HG03378 (cell line): Measurements from ENCODE around the gene EIF5A2.
"Not testable (repeated sequence)": the region's sequence is repeated elsewhere in the genome, so short reads cannot be mapped to it uniquely, and the experiment has no call there.

Source experiments
- ATAC-seq: cut with Tn5 transposase; IDR thresholded peaks from one replicate; pipeline ENCODE4 v1.9.1; 2021; ENCODE audit warnings: mild to moderate bottlenecking, moderate library complexity; ENCODE audit not compliant: unreplicated experiment

Gene EIF5A2

GRCh38 chr3:170908235-170909116 lies at the start of gene EIF5A2:
TSS of gene EIF5A2 (minus strand) at chr3:170908637. CDS start at chr3:170907806, 831 bp downstream.
- ATAC-seq = peak; percentile 79

GRCh38 chr3:170956647-170957046 lies 48.2 kb upstream of the EIF5A2 start:
- ATAC-seq = no peak

- ATAC-seq = no peak
Measured at GRCh38 chr3:170953736-170954135, 45.3 kb upstream of the EIF5A2 start.

GRCh38 chr3:170953229-170953628 lies 44.8 kb upstream of the EIF5A2 start:
- ATAC-seq = no peak

DNA sequence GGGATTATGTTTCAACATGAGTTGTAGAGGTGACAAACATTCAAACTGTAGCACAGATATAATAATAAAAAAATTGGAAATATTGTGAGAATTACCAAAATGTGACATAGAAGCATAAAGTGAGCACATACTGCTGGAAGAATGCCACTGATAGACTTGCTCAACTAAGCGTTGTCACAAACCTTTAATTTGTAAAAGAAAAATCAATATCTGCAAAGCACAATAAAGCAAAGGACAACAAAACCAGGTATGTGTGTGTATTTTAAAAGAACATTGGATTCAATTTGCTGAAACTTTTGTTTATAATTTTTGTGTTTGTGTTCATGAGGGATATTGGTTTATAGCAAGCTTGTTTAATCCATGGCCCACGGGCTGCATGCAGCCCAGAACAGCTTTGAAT lies 40.8 kb upstream of the EIF5A2 start:
- ATAC-seq = no peak

DNA sequence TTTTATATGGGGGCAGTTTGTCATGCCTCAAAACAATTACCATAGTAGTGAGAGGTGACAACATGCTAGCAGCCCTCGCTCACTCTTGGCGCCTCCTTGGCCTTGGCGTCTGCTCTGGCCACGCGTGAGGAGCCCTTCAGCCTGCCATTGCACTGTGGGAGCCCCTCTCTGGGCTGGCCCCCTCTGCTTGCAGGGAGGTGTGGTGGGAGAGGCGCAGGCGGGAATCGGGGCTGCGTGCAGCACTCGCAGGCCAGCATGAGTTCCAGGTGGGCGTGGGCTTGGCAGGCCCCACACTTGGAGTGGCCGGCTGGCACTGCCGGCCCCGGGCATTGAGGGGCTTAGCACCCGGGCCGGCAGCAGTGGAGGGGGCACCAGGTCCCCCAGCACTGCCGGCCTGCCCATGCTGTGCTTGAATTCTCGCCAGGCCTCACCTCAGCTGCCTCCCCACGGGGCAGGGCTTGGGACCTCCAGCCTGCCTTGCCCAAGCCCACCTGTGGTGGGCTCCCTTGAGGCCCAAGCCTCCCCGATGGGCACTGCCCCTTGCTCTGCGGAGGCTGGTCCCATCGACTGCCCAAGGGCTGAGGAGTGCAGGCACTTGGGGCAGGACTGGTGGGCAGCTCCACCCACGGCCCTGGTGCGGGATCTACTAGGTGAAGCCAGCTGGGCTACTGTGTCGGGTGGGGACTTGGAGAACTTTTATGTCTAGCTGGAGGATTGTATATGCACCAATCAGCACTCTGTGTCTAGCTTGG lies 38.8 kb upstream of the EIF5A2 start:
- ATAC-seq = no peak

DNA sequence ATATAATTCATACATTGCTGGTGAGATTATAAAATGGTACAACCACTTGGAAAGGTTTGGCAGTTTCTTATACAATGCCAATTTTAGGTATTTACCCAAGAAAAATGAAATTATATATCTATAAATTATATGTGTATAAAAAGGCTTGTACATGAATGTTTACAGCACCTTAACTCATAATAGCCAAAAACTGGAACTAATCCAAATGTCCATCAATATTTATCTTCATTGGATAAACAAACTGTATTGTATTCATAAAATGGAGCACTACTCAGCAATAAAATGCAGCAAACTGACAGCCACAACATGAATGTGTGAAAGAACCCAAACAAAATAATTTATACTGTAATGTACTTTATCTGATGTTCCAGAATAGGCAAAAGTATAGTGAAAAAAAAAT lies 33.6 kb upstream of the EIF5A2 start:
- no peak for ATAC-seq

- no peak for ATAC-seq
Measured at GRCh38 chr3:170941551-170941950, 33.1 kb upstream of the EIF5A2 start.

DNA sequence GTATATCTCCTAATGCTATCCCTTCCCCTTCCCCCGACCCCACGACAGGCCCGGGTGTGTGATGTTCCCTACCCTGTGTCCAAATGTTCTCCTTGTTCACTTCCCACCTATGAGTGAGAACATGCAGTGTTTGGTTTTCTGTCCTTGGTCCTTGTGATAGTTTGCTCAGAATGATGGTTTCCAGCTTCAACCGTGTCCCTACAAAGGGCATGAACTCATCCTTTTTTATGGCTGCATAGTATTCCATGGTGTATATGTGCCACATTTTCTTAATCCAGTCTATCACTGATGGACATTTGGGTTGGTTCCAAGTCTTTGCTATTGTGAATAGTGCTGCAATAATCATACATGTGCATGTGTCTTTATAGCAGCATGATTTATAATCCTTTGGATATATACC lies 24.6 kb upstream of the EIF5A2 start:
- ATAC-seq = not testable (repeated sequence)

DNA sequence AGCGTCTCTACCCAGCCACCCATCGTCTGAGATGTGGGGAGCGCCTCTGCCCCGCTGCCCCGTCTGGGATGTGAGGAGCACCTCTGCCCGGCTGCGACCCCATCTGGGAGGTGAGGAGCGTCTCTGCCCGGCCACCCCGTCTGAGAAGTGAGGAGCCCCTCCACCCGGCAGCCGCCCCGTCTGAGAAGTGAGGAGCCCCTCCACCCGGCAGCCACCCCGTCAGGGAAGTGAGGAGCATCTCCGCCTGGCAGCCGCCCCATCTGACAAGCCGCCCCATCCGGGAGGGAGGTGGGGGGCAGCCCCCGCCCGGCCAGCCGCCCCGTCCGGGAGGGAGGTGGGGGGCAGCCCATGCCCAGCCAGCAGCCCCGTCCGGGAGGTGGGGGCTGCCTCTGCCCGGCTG lies 15.1 kb upstream of the EIF5A2 start:
- ATAC-seq = not testable (repeated sequence)

DNA sequence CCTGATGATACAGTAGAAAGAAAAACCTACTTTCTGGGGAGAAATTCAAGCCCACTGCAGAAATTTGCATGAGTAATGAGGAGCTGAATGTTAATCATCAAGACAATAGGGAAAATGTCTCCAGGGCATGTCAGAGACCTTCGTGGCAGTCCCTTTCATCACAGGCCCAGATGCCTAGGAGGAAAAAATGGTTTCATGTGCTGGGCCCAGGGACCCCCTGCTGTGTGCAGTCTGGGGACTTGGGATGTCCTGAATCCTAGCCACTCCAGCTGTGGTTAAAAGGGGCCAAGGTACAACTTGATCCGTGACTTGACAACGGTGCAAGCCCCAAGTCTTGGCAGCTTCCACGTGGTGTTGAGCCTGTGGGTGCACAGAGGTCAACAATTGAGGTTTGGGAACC lies 10.3 kb upstream of the EIF5A2 start:
- no peak for ATAC-seq

DNA sequence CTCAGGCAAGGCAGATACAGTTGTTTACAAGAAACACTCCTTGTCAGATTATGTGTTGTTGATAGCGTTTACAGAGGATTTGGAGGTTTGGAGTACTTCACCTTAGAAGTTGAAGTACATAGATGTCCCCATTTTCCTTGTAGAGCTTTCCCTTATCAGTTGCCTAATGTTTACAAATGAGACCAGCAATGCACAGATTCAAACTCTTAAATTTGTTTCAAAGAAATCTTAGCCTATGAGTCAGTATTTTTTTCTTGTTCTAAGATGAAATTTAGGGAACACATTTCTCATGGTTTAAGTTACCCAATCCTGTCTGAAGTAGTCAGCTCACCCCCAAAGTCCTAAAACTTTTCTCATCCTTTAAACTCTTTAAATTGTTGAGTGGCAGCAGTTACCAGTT lies 6.3 kb upstream of the EIF5A2 start:
- ATAC-seq = no peak

GRCh38 chr3:170914212-170914611 lies 5.8 kb upstream of the EIF5A2 start:
- ATAC-seq = no peak

- ATAC-seq = no peak
Measured at GRCh38 chr3:170911051-170911450, 2.6 kb upstream of the EIF5A2 start.

DNA sequence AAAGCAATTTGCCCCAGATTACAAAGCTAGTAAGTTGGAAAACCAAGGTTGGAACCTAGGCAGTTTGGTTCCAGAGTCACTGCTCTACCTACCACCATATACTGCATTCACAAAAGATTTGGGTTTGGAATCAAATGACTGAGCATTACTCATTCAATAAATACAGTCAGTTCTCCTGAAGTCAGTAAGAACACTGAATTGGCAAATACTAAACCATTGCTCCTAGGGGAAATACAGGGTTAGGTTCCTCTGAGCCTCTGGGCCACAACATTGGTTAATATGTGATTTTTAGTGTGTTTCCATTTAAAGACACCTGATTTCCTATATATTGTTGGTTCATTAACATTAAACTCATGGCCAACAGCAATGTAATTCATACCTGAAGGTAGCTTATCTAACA lies 2.1 kb upstream of the EIF5A2 start:
- ATAC-seq = no peak

DNA sequence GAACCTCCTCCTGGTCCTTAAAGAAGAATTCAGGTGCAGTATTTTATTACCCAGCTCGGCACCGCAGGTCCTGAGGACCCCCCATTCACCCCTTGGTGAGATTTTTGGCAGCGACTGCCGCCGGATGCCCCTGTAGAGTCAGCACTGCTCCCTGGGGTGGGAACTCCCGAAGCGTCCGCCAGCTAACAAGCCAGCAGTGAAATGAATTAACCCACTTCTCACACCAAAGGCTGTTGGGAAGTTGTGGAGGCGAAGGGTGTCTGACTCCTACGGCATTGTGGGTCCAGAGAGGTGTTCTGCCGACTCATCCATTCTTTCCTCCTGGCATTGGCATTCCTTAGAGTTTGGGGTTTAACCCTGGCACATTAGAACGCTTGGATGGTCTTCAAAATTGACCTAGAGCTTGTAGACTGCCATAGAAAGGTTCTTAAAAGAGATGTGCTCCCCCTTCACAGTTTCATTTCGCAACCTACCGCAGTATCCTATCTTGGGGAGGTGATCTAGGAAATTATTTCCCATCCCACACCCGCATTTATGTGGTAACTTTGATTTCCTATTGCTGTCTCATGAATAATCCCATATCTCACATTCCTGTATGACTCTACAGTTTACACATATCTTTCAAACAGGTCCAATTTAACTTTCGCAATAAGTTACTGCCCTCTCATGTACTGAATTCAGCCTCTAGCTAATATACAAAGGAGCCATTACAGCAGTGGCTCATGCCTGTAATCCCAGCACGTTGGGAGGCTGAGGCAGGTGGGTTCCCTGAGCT lies 879 bp upstream of the EIF5A2 start:
- no peak for ATAC-seq

GRCh38 chr3:170907637-170908234 lies 701 bp downstream of the EIF5A2 start:
- peak; percentile 7 for ATAC-seq

DNA sequence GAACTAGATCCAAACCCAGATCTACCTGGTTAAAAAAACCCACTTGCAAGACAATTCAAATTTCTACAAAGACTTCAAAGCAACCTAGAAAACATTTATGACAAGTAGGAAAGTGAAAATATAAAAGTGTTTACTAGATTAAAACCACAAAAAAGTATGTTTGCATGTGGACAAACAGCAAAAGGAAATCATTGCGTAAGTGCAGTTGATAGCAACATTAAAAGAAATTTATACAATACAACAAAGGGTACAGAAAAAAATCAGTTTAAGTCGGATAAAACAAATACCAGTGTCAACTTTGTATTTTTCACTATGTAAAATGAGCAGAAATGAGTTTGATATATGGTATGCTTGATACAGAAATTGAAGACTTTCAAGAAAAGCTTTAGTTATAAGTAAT lies 2.6 kb downstream of the EIF5A2 start:
- ATAC-seq = no peak

- no peak for ATAC-seq
Measured at GRCh38 chr3:170903123-170903522, 5.3 kb downstream of the EIF5A2 start.

- ATAC-seq = no peak
Measured at GRCh38 chr3:170899455-170899854, 9.0 kb downstream of the EIF5A2 start.

- no peak for ATAC-seq
Measured at GRCh38 chr3:170897978-170898377, 10.5 kb downstream of the EIF5A2 start.
